ENCODE results near the gene PDE4B. TPM values are rescaled to one million over a fixed set of nuclear protein-coding genes. Genes with fewer than 3 reads are reported as not detected.

Gene PDE4B
- total RNA-seq, 1 donor: 51.0 TPM

- peak; percentile 43 for DNase-seq (ENCODE audit: low read depth)
- H3K4me3 ChIP-seq (ENCODE audit: low read depth, low read length): no peak overlapping the region
- no peak for TF ChIP-seq CTCF (IDR thresholded peaks at IDR 0.05; ENCODE audit: insufficient read depth, low read depth, low read length)
Measured at GRCh38 chr1:66274634-66275033, 481.9 kb downstream of the PDE4B start.

- TF ChIP-seq CTCF (IDR thresholded peaks at IDR 0.05; ENCODE audit: insufficient read depth, low read depth, low read length): no peak
- no peak overlapping the region for H3K4me3 ChIP-seq (ENCODE audit: low read depth, low read length)
- no peak for DNase-seq (ENCODE audit: low read depth)
Measured at GRCh38 chr1:66275083-66275482, 482.4 kb downstream of the PDE4B start.

GRCh38 chr1:66275601-66276023 lies 482.9 kb downstream of the PDE4B start:
- no peak for TF ChIP-seq CTCF (IDR thresholded peaks at IDR 0.05; ENCODE audit: insufficient read depth, low read depth, low read length)
- DNase-seq (ENCODE audit: low read depth): no peak
- no peak overlapping the region for H3K4me3 ChIP-seq (ENCODE audit: low read depth, low read length)

GRCh38 chr1:66276218-66276617 lies 483.5 kb downstream of the PDE4B start:
- no peak for TF ChIP-seq CTCF (IDR thresholded peaks at IDR 0.05; ENCODE audit: insufficient read depth, low read depth, low read length)
- no peak overlapping the region for H3K4me3 ChIP-seq (ENCODE audit: low read depth, low read length)
- no peak for DNase-seq (ENCODE audit: low read depth)

- TF ChIP-seq CTCF (IDR thresholded peaks at IDR 0.05; ENCODE audit: insufficient read depth, low read depth, low read length): no peak
- no peak overlapping the region for H3K4me3 ChIP-seq (ENCODE audit: low read depth, low read length)
- DNase-seq (ENCODE audit: low read depth): no peak
Measured at GRCh38 chr1:66278260-66279021, 485.7 kb downstream of the PDE4B start.

- no peak for TF ChIP-seq CTCF (IDR thresholded peaks at IDR 0.05; ENCODE audit: insufficient read depth, low read depth, low read length)
- H3K4me3 ChIP-seq (ENCODE audit: low read depth, low read length): no peak overlapping the region
- DNase-seq (ENCODE audit: low read depth): no peak
Measured at GRCh38 chr1:66281808-66282207, 489.1 kb downstream of the PDE4B start.

Data from fibroblast of villous mesenchyme (primary cell).